A549 (cell line): ENCODE data around the gene PPP5C. TPM values are rescaled to one million over a fixed set of nuclear protein-coding genes. Genes with fewer than 3 reads are reported as not detected.

Experiments used
- ATAC-seq, 2 experiments: fragments of 200-7000 bp in 1 of 2; fragments of >200 bp in 1 of 2; cut with Nextera tagmentation in 1 of 2; cut with Tn5 transposase in 1 of 2; 3 replicates each; pipeline versions ENCODE4 v1.8.0 to v1.9.1; 2018 to 2020; ENCODE audit warnings: mild to moderate bottlenecking in 1 of 2, moderate library complexity in 1 of 2
- CTCF ChIA-PET: fragments of 300-600 bp; sonication (Branson Sonifier 250); formaldehyde crosslinking; extraction: SDS; loops from one replicate; lab custom pipeline; 2021; ENCODE audit warnings: antibody characterized with exemption, inconsistent platforms; lab: Yijun Ruan, JAX
- POLR2A ChIA-PET: fragments of 350-600 bp; formaldehyde crosslinking; extraction: SDS; loops from one replicate; lab custom pipeline; 2021; ENCODE audit warnings: antibody characterized with exemption, inconsistent platforms; lab: Yijun Ruan, JAX
- DNase-seq, 2 experiments: peaks; one replicate each; pipeline versions ENCODE4 v3.0.0 to v3.0.0-alpha.2; 2011 to 2016; ENCODE audit warnings: low read depth in 1 of 2, low spot score in 1 of 2
- FAIRE-seq: peaks from 2 replicates; lab custom pipeline; 2011; peaks lifted over from hg19 to GRCh38; lab: Jason Lieb, UNC
- H3K27ac ChIP-seq, 2 experiments: fragments of >200 bp; sonication (Bioruptor Twin); formaldehyde crosslinking; 3 replicates each; pipeline ENCODE4 v1.5.1; 2016 to 2017
- H3K4me1 ChIP-seq: fragments of >200 bp; sonication (Bioruptor Twin); formaldehyde crosslinking; 3 replicates; pipeline ENCODE4 v1.6.1; 2016
- H3K4me2 ChIP-seq: fragments of >200 bp; sonication (Bioruptor Twin); formaldehyde crosslinking; 3 replicates; pipeline ENCODE4 v1.6.1; 2016
- H3K4me3 ChIP-seq: fragments of >200 bp; sonication (Bioruptor Twin); formaldehyde crosslinking; 3 replicates; pipeline ENCODE4 v1.5.1; 2016
- H3K9me3 ChIP-seq: fragments of >200 bp; sonication (Bioruptor Twin); formaldehyde crosslinking; 3 replicates; pipeline ENCODE4 v1.6.1; 2016
- ATOH8 ChIP-seq: fragments of 250-450 bp; sonication (Bioruptor Pico); IDR thresholded peaks from 2 replicates; pipeline ENCODE4 v1.5.0; 2020; ENCODE audit warnings: low read depth, mild to moderate bottlenecking, moderate library complexity
- BHLHE40 ChIP-seq: IDR thresholded peaks from 2 replicates; pipeline ENCODE4 v1.6.1; 2012; ENCODE audit warnings: low read depth, low read length, inconsistent platforms
- CBX2 ChIP-seq: fragments of 200-600 bp; sonication (generic); IDR thresholded peaks from 2 replicates; pipeline ENCODE4 v1.6.1; 2016; ENCODE audit warnings: low read depth, mild to moderate bottlenecking, borderline replicate concordance
- CHD2 ChIP-seq: fragments of 150-350 bp; IDR thresholded peaks from 2 replicates; pipeline ENCODE4 v1.6.1; 2014; ENCODE audit warnings: low read length; ENCODE audit not compliant: partially characterized antibody
- CHD4 ChIP-seq: fragments of 200-600 bp; sonication (generic); IDR thresholded peaks from 2 replicates; pipeline ENCODE4 v1.6.1; 2016; ENCODE audit warnings: antibody characterized with exemption, mild to moderate bottlenecking, borderline replicate concordance
- ELK1 ChIP-seq: fragments of 150-350 bp; IDR thresholded peaks from 2 replicates; pipeline ENCODE4 v1.6.1; 2014; ENCODE audit warnings: low read depth, mild to moderate bottlenecking, low read length
- EP300 ChIP-seq, 2 experiments: fragments of >200 bp; sonication (Bioruptor Twin); formaldehyde crosslinking; IDR thresholded peaks; 2 replicates in 1 of 2; 3 replicates in 1 of 2; pipeline ENCODE4 v1.6.1; 2016 to 2017
- ESRRA ChIP-seq: fragments of 150-350 bp; IDR thresholded peaks from 2 replicates; pipeline ENCODE4 v1.6.1; 2014; ENCODE audit warnings: mild to moderate bottlenecking, low read length, borderline replicate concordance
- FOXS1 ChIP-seq: fragments of 250-450 bp; sonication (Bioruptor Pico); IDR thresholded peaks from 2 replicates; pipeline ENCODE4 v1.5.0; 2020; ENCODE audit warnings: mild to moderate bottlenecking, moderate library complexity
- GATA3 ChIP-seq: IDR thresholded peaks from 2 replicates; pipeline ENCODE4 v1.6.1; 2012; ENCODE audit warnings: borderline replicate concordance
- HOXA7 ChIP-seq: fragments of 250-450 bp; sonication (Bioruptor Pico); IDR thresholded peaks from 2 replicates; pipeline ENCODE4 v1.5.0; 2020; ENCODE audit warnings: mild to moderate bottlenecking, moderate library complexity
- JUN ChIP-seq, 2 experiments: fragments of >200 bp; sonication (Bioruptor Twin); formaldehyde crosslinking; IDR thresholded peaks; 2 replicates in 1 of 2; 3 replicates in 1 of 2; pipeline ENCODE4 v1.6.1; 2016 to 2017
- KDM5A ChIP-seq: fragments of 200-600 bp; sonication (generic); IDR thresholded peaks from 2 replicates; pipeline ENCODE4 v1.6.1; 2016; ENCODE audit warnings: antibody characterized with exemption, mild to moderate bottlenecking
- MAZ ChIP-seq: fragments of 150-350 bp; IDR thresholded peaks from 2 replicates; pipeline ENCODE4 v1.6.1; 2014; ENCODE audit warnings: antibody characterized with exemption, low read depth, low read length, borderline replicate concordance
- MYC ChIP-seq: IDR thresholded peaks from 2 replicates; pipeline ENCODE4 v1.6.1; 2012; ENCODE audit warnings: mild to moderate bottlenecking, inconsistent platforms, low read length, improper control_type of control experiment, borderline replicate concordance
- NFE2L2 ChIP-seq: fragments of 150-350 bp; conservative IDR thresholded peaks from 2 replicates; pipeline ENCODE4 v1.6.1; 2014; ENCODE audit warnings: low read length
- PBX3 ChIP-seq: IDR thresholded peaks from 2 replicates; pipeline ENCODE4 v1.6.1; 2012
- POLR2A ChIP-seq: IDR thresholded peaks from 2 replicates; pipeline ENCODE4 v1.6.1; 2012; ENCODE audit warnings: mild to moderate bottlenecking, low read length
- RFX5 ChIP-seq: fragments of 450-650 bp; IDR thresholded peaks from 2 replicates; pipeline ENCODE4 v1.7.1; 2014; ENCODE audit warnings: antibody characterized with exemption, mild to moderate bottlenecking, moderate library complexity
- RNF2 ChIP-seq: fragments of 200-600 bp; sonication (generic); IDR thresholded peaks from 2 replicates; pipeline ENCODE4 v1.6.1; 2016; ENCODE audit warnings: low read depth, mild to moderate bottlenecking, antibody characterized with exemption, moderate library complexity, borderline replicate concordance
- ZFP36 ChIP-seq: fragments of 450-650 bp; IDR thresholded peaks from 2 replicates; pipeline ENCODE4 v1.6.1; 2014; ENCODE audit warnings: borderline replicate concordance; ENCODE audit not compliant: partially characterized antibody
- ZNF302 ChIP-seq: fragments of 250-450 bp; sonication (Bioruptor Pico); IDR thresholded peaks from 2 replicates; pipeline ENCODE4 v1.9.0; 2021; ENCODE audit warnings: inconsistent platforms, mild to moderate bottlenecking, moderate library complexity
- WGBS: methylation state at CpG from one replicate; pipeline ENCODE4 v1.1.6; 2017; ENCODE audit errors: missing lambda C conversion rate; 5-methylcytosine and 5-hydroxymethylcytosine counted together
- polyA plus RNA-seq, 4 experiments: library from polyadenylated mRNA; depleted of rRNA in 3 of 4; stranded (reverse); fragments of >200 nt; fragmentation: RNase III in 1 of 4; extraction: RNeasy Plus Mini Kit Qiagen cat#74134 plus additional on column Dnase treatment in 1 of 4; gene quantifications; 2 replicates in 3 of 4; 3 replicates in 1 of 4; pipeline ENCODE4 v1.2.3, GENCODE V29; 2011 to 2017
- TF ChIP-seq, protein P1 (sequence below): fragments of >200 bp; sonication (Bioruptor Twin); formaldehyde crosslinking; IDR thresholded peaks from 2 replicates; pipeline ENCODE4 v1.6.1; 2016

PPP5C gene
- polyA plus RNA-seq, 2 of the 4 experiments (the other 2 are of a cell fraction) = 94.2 to 107 TPM

- 76% methylated on average over 3 of the region's 3 CpGs for WGBS
- no peak overlapping the region for H3K4me3 ChIP-seq
- no peak overlapping the region for H3K4me2 ChIP-seq
- DNase-seq (no peak), FAIRE-seq (no peak), ATAC-seq (no peak)
- TF ChIP-seq CHD4 (no peak), FOXS1 (CRISPR knock-in tag) (no peak), ESRRA (no peak), BHLHE40 (no peak), MAZ (no peak), JUN (IDR thresholded peaks at IDR 0.05) (no peak), CBX2 (no peak), ELK1 (no peak), NFE2L2 (no peak), MYC (no peak), KDM5A (no peak)
- TF ChIP-seq, protein P1, sequence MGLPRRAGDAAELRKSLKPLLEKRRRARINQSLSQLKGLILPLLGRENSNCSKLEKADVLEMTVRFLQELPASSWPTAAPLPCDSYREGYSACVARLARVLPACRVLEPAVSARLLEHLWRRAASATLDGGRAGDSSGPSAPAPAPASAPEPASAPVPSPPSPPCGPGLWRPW = no peak
- H3K27ac ChIP-seq = no peak overlapping the region
- H3K4me1 ChIP-seq = no peaks in the 10 kb centered on the region
- CTCF ChIA-PET = interaction anchor here (0.6 to 6.4 kb wide), 7 partner anchors 10 to 290 kb away, joined by 3 to 26 read pairs (median 5); partner anchors contain the start of gene PPP5C
- H3K9me3 ChIP-seq = peaks cover 40% of the 10 kb centered on the region
- POLR2A ChIA-PET = no interaction called here
Observed at GRCh38 chr19:46324277-46324676, 22.6 kb upstream of the PPP5C start.

- CTCF ChIA-PET = interaction anchor here (0.6 to 6.4 kb wide), 10 partner anchors 9 to 282 kb away, joined by 3 to 26 read pairs (median 4); partner anchors contain the start of gene PPP5C
- Histone ChIP-seq H3K4me2 (no peak overlapping the region), H3K4me1 (no peaks in the 10 kb centered on the region), H3K9me3 (peaks cover 43% of the 10 kb centered on the region), H3K4me3 (no peak overlapping the region), H3K27ac (no peak overlapping the region)
- WGBS = 20% methylated on average over 4 of the region's 4 CpGs
- ATAC-seq (no peak), FAIRE-seq (no peak), DNase-seq (no peak)
- no peak for TF ChIP-seq RFX5
- TF ChIP-seq ATOH8 (CRISPR knock-in tag) = no peak
- TF ChIP-seq MAZ = no peak
- TF ChIP-seq ZFP36 = no peak
- no peak for TF ChIP-seq RNF2
- TF ChIP-seq POLR2A = no peak
- TF ChIP-seq HOXA7 (CRISPR knock-in tag) = no peak
- no peak for TF ChIP-seq FOXS1 (CRISPR knock-in tag)
- no peak for TF ChIP-seq ELK1
- TF ChIP-seq NFE2L2 = no peak
- no peak for TF ChIP-seq GATA3
- no peak for TF ChIP-seq PBX3
- no peak for TF ChIP-seq CHD2
- TF ChIP-seq ZNF302 (CRISPR knock-in tag) = no peak
- TF ChIP-seq EP300 (IDR thresholded peaks at IDR 0.05) = no peak
- POLR2A ChIA-PET = no interaction called here
Observed at GRCh38 chr19:46326608-46327007, 20.3 kb upstream of the PPP5C start.
